Endothelial cell of umbilical vein (primary cell): Measurements from ENCODE around the gene MTAP. TPM values are rescaled to one million over a fixed set of nuclear protein-coding genes. Genes with fewer than 3 reads are reported as not detected.

ENCODE experiments used
- BruUV-seq: library from RNA; stranded (reverse); fragments of 400-500 nt; replicated peaks from 2 replicates; lab custom pipeline; 2021; lab: Mats Ljungman, UMichigan
- CTCF ChIA-PET: fragments of 300-600, 350-600 bp; sonication (Branson Sonifier 250); formaldehyde crosslinking; loops from one replicate; lab custom pipeline; 2021; ENCODE audit warnings: antibody characterized with exemption, inconsistent platforms; lab: Charles Lee
- POLR2A ChIA-PET: fragments of 300-600, 350-600 bp; sonication (Branson Sonifier 250); formaldehyde crosslinking; loops from one replicate; lab custom pipeline; 2021; ENCODE audit warnings: antibody characterized with exemption, inconsistent platforms; lab: Charles Lee
- DNase-seq: peaks from one replicate; pipeline ENCODE4 v3.0.0-alpha.2; 2011; ENCODE audit warnings: low read depth, low spot score
- FAIRE-seq: peaks from 2 replicates; lab custom pipeline; 2011; peaks lifted over from hg19 to GRCh38; lab: Jason Lieb, UNC
- H2AFZ ChIP-seq: 2 replicates; pipeline ENCODE4 v1.6.0; 2012; ENCODE audit warnings: low read depth, low read length, control low read depth, inconsistent platforms
- H3K27ac ChIP-seq: 2 replicates; pipeline ENCODE4 v1.5.1; 2011; ENCODE audit warnings: low read depth, mild to moderate bottlenecking, control low read depth, low read length, moderate library complexity; ENCODE audit not compliant: insufficient read depth
- H3K27me3 ChIP-seq, 2 experiments: 2 replicates each; pipeline versions ENCODE4 v1.6.0 to v1.6.1; 2011; ENCODE audit warnings: low read length in 2 of 2, mixed read lengths in 1 of 2; ENCODE audit not compliant: control insufficient read depth in 2 of 2, insufficient read depth in 2 of 2
- H3K36me3 ChIP-seq, 2 experiments: 2 replicates in 1 of 2; 3 replicates in 1 of 2; pipeline ENCODE4 v1.5.1; 2011; ENCODE audit warnings: low read length in 2 of 2, mild to moderate bottlenecking in 1 of 2, moderate library complexity in 1 of 2; ENCODE audit not compliant: control insufficient read depth in 2 of 2, insufficient read depth in 2 of 2; ENCODE audit errors: extremely low read depth in 1 of 2
- H3K4me1 ChIP-seq: 3 replicates; pipeline ENCODE4 v1.5.1; 2011; ENCODE audit warnings: mild to moderate bottlenecking, low read length; ENCODE audit not compliant: control insufficient read depth, insufficient read depth; ENCODE audit errors: extremely low read depth
- H3K4me2 ChIP-seq: 2 replicates; pipeline ENCODE4 v1.6.1; 2011; ENCODE audit warnings: low read length, control low read depth, mixed read lengths; ENCODE audit not compliant: insufficient read depth
- H3K4me3 ChIP-seq, 3 experiments: fragments of 200-600 bp in 1 of 3; sonication (generic), shearing (Covaris generic) in 1 of 3; replicated peaks in 1 of 3; 2 replicates each; pipeline ENCODE4 v1.5.1; 2011 to 2016; ENCODE audit warnings: control low read depth in 3 of 3, low read length in 3 of 3, mild to moderate bottlenecking in 2 of 3, inconsistent platforms in 1 of 3, low read depth in 1 of 3, moderate library complexity in 1 of 3; ENCODE audit not compliant: insufficient read depth in 1 of 3
- H3K79me2 ChIP-seq: 2 replicates; pipeline ENCODE4 v1.6.0; 2012; ENCODE audit warnings: low read length, inconsistent platforms; ENCODE audit not compliant: control insufficient read depth, insufficient read depth
- H3K9ac ChIP-seq: replicated peaks from 2 replicates; pipeline ENCODE3; 2011; ENCODE audit warnings: low read length, control low read depth; ENCODE audit not compliant: insufficient read depth; ENCODE audit errors: extremely low read depth
- H3K9me1 ChIP-seq: replicated peaks from 3 replicates; pipeline ENCODE4 v1.6.0; 2011; ENCODE audit warnings: mild to moderate bottlenecking, low read length; ENCODE audit not compliant: control insufficient read depth, insufficient read depth; ENCODE audit errors: extremely low read depth
- H3K9me3 ChIP-seq: replicated peaks from 2 replicates; pipeline ENCODE4 v1.5.1; 2012; ENCODE audit warnings: low read length, inconsistent platforms; ENCODE audit not compliant: control insufficient read depth, insufficient read depth
- H4K20me1 ChIP-seq: replicated peaks from 2 replicates; pipeline ENCODE3; 2011; ENCODE audit warnings: mild to moderate bottlenecking, low read length; ENCODE audit not compliant: control insufficient read depth, insufficient read depth; ENCODE audit errors: extremely low read depth
- EZH2 ChIP-seq: IDR thresholded peaks from 2 replicates; pipeline ENCODE4 v1.6.1; 2012; ENCODE audit warnings: borderline replicate concordance, low read depth, mild to moderate bottlenecking, moderate library complexity, low read length, inconsistent platforms; ENCODE audit not compliant: severe bottlenecking
- FOS ChIP-seq: IDR thresholded peaks from 2 replicates; pipeline ENCODE4 v1.6.1; 2011; ENCODE audit warnings: mild to moderate bottlenecking, low read length, moderate library complexity, borderline replicate concordance; ENCODE audit not compliant: insufficient read depth
- JUN ChIP-seq: IDR thresholded peaks from 2 replicates; pipeline ENCODE4 v1.6.1; 2011; ENCODE audit warnings: borderline replicate concordance, low read depth; ENCODE audit not compliant: insufficient read length, insufficient read depth
- dilution Hi-C: fragments of 300-500 bp; cut with MboI; formaldehyde crosslinking; loops from one replicate; pipeline ENCODE4 v1.15.0; 2019; ENCODE audit warnings: low sequenced_read_pairs; ENCODE audit not compliant: extremely low pct_ligation_motif_present
- intact Hi-C: fragments of 100-400 bp; cut with micrococcal nuclease; formaldehyde crosslinking; loops from one replicate; pipeline ENCODE4 v1.10.0; 2022
- polyA plus RNA-seq, 4 experiments: library from polyadenylated mRNA; depleted of rRNA in 3 of 4; stranded (reverse) in 3 of 4; unstranded in 1 of 4; fragments of >200 nt; gene quantifications; 2 replicates each; pipeline versions ENCODE4 v1.2.1 to v1.2.3, GENCODE V29; 2011 to 2012; ENCODE audit warnings: missing spikeins in 1 of 4
- total RNA-seq: library from RNA; stranded (reverse); gene quantifications from 2 replicates; pipeline ENCODE4 v1.2.3, GENCODE V29; 2021

MTAP gene
- total and polyA plus RNA-seq, 2 donors (not counting 3 experiments of a cell fraction or from before 2014, with no cell fraction given): 11.3 to 55.1 TPM

GRCh38 chr9:21974722-21975409, 172.4 kb downstream of the MTAP start:
- intact Hi-C loops: loop anchor here (1.0 kb wide), 1 partner anchor 8 kb away; no protein-coding TSS in a partner anchor
- Histone ChIP-seq H3K9me1 (no peaks in the 10 kb centered on the region), H3K4me2 (peak overlapping the region; percentile 67), H3K4me1 (peaks cover 19% of the 10 kb centered on the region), H3K9me3 (no peaks in the 10 kb centered on the region), H3K27me3 (peaks cover 77 to 99% of the 10 kb centered on the region in 2 experiments), H3K9ac (no peak overlapping the region), H3K4me3 (peak overlapping the region; percentile 31 to 51 (median 35)), H4K20me1 (peaks cover 2% of the 10 kb centered on the region), H3K79me2 (no peaks in the 10 kb centered on the region), H3K36me3 (no peaks in the 10 kb centered on the region), H2AFZ (peak overlapping the region; percentile 48), H3K27ac (no peak overlapping the region)
- ChIA-PET CTCF (interaction anchor here (1.1 to 4.1 kb wide), 5 partner anchors 11 to 162 kb away, joined by 4 to 19 read pairs (median 12); partner anchors contain the start of gene CDKN2B), POLR2A (no interaction called here)
- dilution Hi-C loops: no loop called here
- peak; percentile 51 for DNase-seq
- no peak for TF ChIP-seq FOS
- peak; percentile 96 for TF ChIP-seq EZH2
- FAIRE-seq: no peak
- no TSS peak for BruUV-seq

- Histone ChIP-seq H3K9me1 (no peaks in the 10 kb centered on the region), H3K4me3 (no peak overlapping the region), H3K9ac (no peak overlapping the region), H3K4me2 (no peak overlapping the region), H3K27ac (no peak overlapping the region), H3K9me3 (no peaks in the 10 kb centered on the region), H3K27me3 (peaks cover 68 to 95% of the 10 kb centered on the region in 2 experiments), H3K79me2 (no peaks in the 10 kb centered on the region), H3K36me3 (no peaks in the 10 kb centered on the region), H3K4me1 (peaks cover 13% of the 10 kb centered on the region), H4K20me1 (peaks cover 2% of the 10 kb centered on the region), H2AFZ (no peak overlapping the region)
- TF ChIP-seq JUN (no peak), EZH2 (peak; percentile 0)
- no TSS peak for BruUV-seq
- ChIA-PET POLR2A (interaction anchor here (0.7 kb wide), 2 partner anchors 168 to 175 kb away, joined by 3 to 4 read pairs; no protein-coding TSS in a partner anchor), CTCF (interaction anchor here (0.8 to 4.1 kb wide), 9 partner anchors 8 to 268 kb away, joined by 3 to 19 read pairs (median 5); partner anchors contain the start of gene CDKN2B)
- FAIRE-seq (no peak), DNase-seq (no peak)
- dilution Hi-C loops: no loop called here
- intact Hi-C loops: loop anchor here (1.0 kb wide), 1 partner anchor 12 kb away; no protein-coding TSS in a partner anchor
Observed at GRCh38 chr9:21976334-21976875, 174.0 kb downstream of the MTAP start.
